ENCODE measurements around the gene NSUN2.
"Not testable (repeated sequence)": the region's sequence is repeated elsewhere in the genome, so short reads cannot be mapped to it uniquely, and the experiment has no call there.

NSUN2 gene

GRCh38 chr5:6652025-6652424, 19.2 kb upstream of the NSUN2 start:
- no peak overlapping the region for H3K4me3 ChIP-seq (ENCODE audit: low read depth, low read length)
- TF ChIP-seq CTCF (IDR thresholded peaks at IDR 0.05; ENCODE audit: low read depth, low read length) = no peak
- H3K36me3 ChIP-seq = peaks cover 31% of the 10 kb centered on the region

GRCh38 chr5:6649681-6650080, 16.8 kb upstream of the NSUN2 start:
- no peak for DNase-seq

More at GRCh38 chr5:6652025-6652424, 19.2 kb upstream of the NSUN2 start:
- no peak for DNase-seq
- Histone ChIP-seq H3K4me1 (no peaks in the 10 kb centered on the region), H3K27me3 (no peaks in the 10 kb centered on the region), H3K9me3 (no peaks in the 10 kb centered on the region)

GRCh38 chr5:6649186-6649585, 16.3 kb upstream of the NSUN2 start:
- Histone ChIP-seq H3K27me3 (no peaks in the 10 kb centered on the region), H3K9me3 (no peaks in the 10 kb centered on the region), H3K4me1 (no peaks in the 10 kb centered on the region), H3K4me3 (ENCODE audit: low read depth, low read length) (no peak overlapping the region), H3K36me3 (peaks cover 26% of the 10 kb centered on the region)
- no peak for TF ChIP-seq CTCF (IDR thresholded peaks at IDR 0.05; ENCODE audit: low read depth, low read length)
- DNase-seq = no peak

More at GRCh38 chr5:6649681-6650080, 16.8 kb upstream of the NSUN2 start:
- Histone ChIP-seq H3K36me3 (peaks cover 22% of the 10 kb centered on the region), H3K27me3 (no peaks in the 10 kb centered on the region), H3K9me3 (no peaks in the 10 kb centered on the region), H3K4me3 (ENCODE audit: low read depth, low read length) (no peak overlapping the region), H3K4me1 (no peaks in the 10 kb centered on the region)
- TF ChIP-seq CTCF (IDR thresholded peaks at IDR 0.05; ENCODE audit: low read depth, low read length) = no peak

GRCh38 chr5:6645571-6646362, 12.9 kb upstream of the NSUN2 start:
- H3K4me3 ChIP-seq (ENCODE audit: low read depth, low read length); H3K27me3 ChIP-seq; H3K9me3 ChIP-seq; H3K4me1 ChIP-seq; DNase-seq: not testable (repeated sequence)
- H3K36me3 ChIP-seq = peaks cover 19% of the 10 kb centered on the region

- peaks cover 19% of the 10 kb centered on the region for H3K36me3 ChIP-seq
- H3K27me3 ChIP-seq = no peaks in the 10 kb centered on the region
- H3K4me1 ChIP-seq = no peaks in the 10 kb centered on the region
- no peaks in the 10 kb centered on the region for H3K9me3 ChIP-seq
- no peak overlapping the region for H3K4me3 ChIP-seq (ENCODE audit: low read depth, low read length)
- no peak for TF ChIP-seq CTCF (IDR thresholded peaks at IDR 0.05; ENCODE audit: low read depth, low read length)
- no peak for DNase-seq
Observed at GRCh38 chr5:6644794-6645241, 12.0 kb upstream of the NSUN2 start.

GRCh38 chr5:6642655-6643054, 9.8 kb upstream of the NSUN2 start:
- Histone ChIP-seq H3K4me1 (no peaks in the 10 kb centered on the region; the same call in 1 of the 2 replicates), H3K9me3 (no peaks in the 10 kb centered on the region), H3K36me3 (peaks cover 14% of the 10 kb centered on the region), H3K4me3 (ENCODE audit: low read depth, low read length) (no peak overlapping the region), H3K27me3 (no peaks in the 10 kb centered on the region)
- no peak for DNase-seq
- TF ChIP-seq CTCF (IDR thresholded peaks at IDR 0.05; ENCODE audit: low read depth, low read length) = no peak

Data from BE2C (cell line).